Mesendoderm (in vitro differentiated cells): ENCODE results near the gene TMEM174.
A peak's percentile ranks its signal among the peaks of the same experiment; 100 is the strongest.

ENCODE experiments used
- DNase-seq: peaks from one replicate; pipeline ENCODE4 v3.0.0; 2013
- H2AK5ac ChIP-seq: 2 replicates; pipeline ENCODE4 v1.6.1; 2013; ENCODE audit warnings: low read length, inconsistent platforms
- H2BK120ac ChIP-seq: 2 replicates; pipeline ENCODE4 v1.6.1; 2013; ENCODE audit warnings: low read depth, mild to moderate bottlenecking, low read length, moderate library complexity, mixed read lengths
- H2BK15ac ChIP-seq: replicated peaks from 2 replicates; pipeline ENCODE4 v1.6.1; 2013; ENCODE audit warnings: low read depth, mild to moderate bottlenecking, moderate library complexity
- H2BK5ac ChIP-seq: 2 replicates; pipeline ENCODE4 v1.6.1; 2013; ENCODE audit warnings: low read length, inconsistent platforms
- H3K18ac ChIP-seq: 2 replicates; pipeline ENCODE4 v1.6.1; 2013; ENCODE audit warnings: mild to moderate bottlenecking, low read length, mixed read lengths
- H3K23ac ChIP-seq: one replicate; pipeline ENCODE4 v1.6.1; 2013; ENCODE audit warnings: low read length
- H3K27ac ChIP-seq: 2 replicates; pipeline ENCODE4 v1.5.1; 2013; ENCODE audit warnings: low read depth, mild to moderate bottlenecking, inconsistent platforms, low read length, moderate library complexity
- H3K27me3 ChIP-seq: 2 replicates; pipeline ENCODE4 v1.6.1; 2013; ENCODE audit warnings: low read length, control low read depth, mild to moderate bottlenecking, inconsistent platforms; ENCODE audit not compliant: insufficient read depth, poor library complexity
- H3K36me3 ChIP-seq: 2 replicates; pipeline ENCODE4 v1.6.1; 2013; ENCODE audit warnings: low read length, inconsistent platforms; ENCODE audit not compliant: control insufficient read depth, insufficient read depth
- H3K4ac ChIP-seq: one replicate; pipeline ENCODE4 v1.6.1; 2013; ENCODE audit warnings: low read depth, mild to moderate bottlenecking, low read length, moderate library complexity
- H3K4me1 ChIP-seq: 2 replicates; pipeline ENCODE4 v1.6.1; 2013; ENCODE audit warnings: low read depth, low read length, inconsistent platforms; ENCODE audit not compliant: control insufficient read depth
- H3K4me2 ChIP-seq: 2 replicates; pipeline ENCODE4 v1.6.1; 2013; ENCODE audit warnings: low read length
- H3K4me3 ChIP-seq: 2 replicates; pipeline ENCODE4 v1.5.1; 2013; ENCODE audit warnings: mild to moderate bottlenecking, low read length
- H3K56ac ChIP-seq: one replicate; pipeline ENCODE4 v1.6.1; 2013; ENCODE audit warnings: low read length
- H3K79me1 ChIP-seq: 2 replicates; pipeline ENCODE4 v1.6.1; 2013; ENCODE audit warnings: low read length, inconsistent platforms
- H3K79me2 ChIP-seq: 2 replicates; pipeline ENCODE4 v1.6.1; 2013; ENCODE audit warnings: mild to moderate bottlenecking, low read length; ENCODE audit not compliant: control insufficient read depth, insufficient read depth
- H3K9ac ChIP-seq: 2 replicates; pipeline ENCODE4 v1.6.1; 2013; ENCODE audit warnings: low read length, inconsistent platforms
- H4K5ac ChIP-seq: one replicate; pipeline ENCODE4 v1.6.1; 2013; ENCODE audit warnings: low read length
- H4K8ac ChIP-seq: one replicate; pipeline ENCODE4 v1.6.1; 2013; ENCODE audit warnings: low read depth, mild to moderate bottlenecking, control low read depth, low read length, moderate library complexity
- WGBS: extraction: QIAGEN DNeasy Blood & Tissue Kit; methylation state at CpG from one replicate; pipeline ENCODE4 v1.1.7; 2013; ENCODE audit warnings: low lambda C conversion rate, missing lambda C conversion rate; ENCODE audit not compliant: insufficient coverage; ENCODE audit errors: extremely low coverage; 5-methylcytosine and 5-hydroxymethylcytosine counted together

Gene TMEM174

DNA sequence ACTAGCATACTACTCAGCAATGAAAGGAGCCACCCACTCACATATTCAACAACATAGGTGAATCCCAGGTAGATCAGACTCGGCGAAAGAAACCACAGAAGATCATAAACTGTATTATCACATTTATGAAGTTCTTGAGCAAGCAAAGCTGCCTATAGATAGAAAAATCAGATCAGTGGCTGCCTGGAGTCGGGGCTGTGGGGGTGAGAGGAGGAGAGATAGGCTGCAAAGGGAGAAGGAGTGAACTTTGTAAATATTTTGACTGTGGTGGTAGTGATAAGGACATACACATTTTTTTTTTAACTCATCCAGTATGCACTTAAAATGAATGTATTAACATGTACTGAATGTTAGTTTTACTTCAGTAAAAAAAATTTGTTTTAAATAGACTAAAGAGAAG is 23.5 kb upstream of the TMEM174 start:
- no peak overlapping the region for H3K9ac ChIP-seq
- H4K5ac ChIP-seq = no peak overlapping the region
- H2BK5ac ChIP-seq = no peak overlapping the region
- H3K79me1 ChIP-seq = no peaks in the 10 kb centered on the region
- H3K79me2 ChIP-seq = no peaks in the 10 kb centered on the region
- H3K23ac ChIP-seq = no peak overlapping the region
- no peak for DNase-seq
- H3K4ac ChIP-seq = no peak overlapping the region
- no CpG with 5 or more reads among the region's 3 CpGs for WGBS
- no peak overlapping the region for H2BK15ac ChIP-seq
- H3K27me3 ChIP-seq = no peaks in the 10 kb centered on the region
- no peak overlapping the region for H4K8ac ChIP-seq
- H2AK5ac ChIP-seq = no peak overlapping the region
- no peak overlapping the region for H3K56ac ChIP-seq
- no peaks in the 10 kb centered on the region for H3K36me3 ChIP-seq
- H3K4me3 ChIP-seq = no peak overlapping the region
- H3K4me1 ChIP-seq = no peaks in the 10 kb centered on the region
- H2BK120ac ChIP-seq = no peak overlapping the region
- H3K4me2 ChIP-seq = no peak overlapping the region
- H3K18ac ChIP-seq = no peak overlapping the region
- no peak overlapping the region for H3K27ac ChIP-seq

DNA sequence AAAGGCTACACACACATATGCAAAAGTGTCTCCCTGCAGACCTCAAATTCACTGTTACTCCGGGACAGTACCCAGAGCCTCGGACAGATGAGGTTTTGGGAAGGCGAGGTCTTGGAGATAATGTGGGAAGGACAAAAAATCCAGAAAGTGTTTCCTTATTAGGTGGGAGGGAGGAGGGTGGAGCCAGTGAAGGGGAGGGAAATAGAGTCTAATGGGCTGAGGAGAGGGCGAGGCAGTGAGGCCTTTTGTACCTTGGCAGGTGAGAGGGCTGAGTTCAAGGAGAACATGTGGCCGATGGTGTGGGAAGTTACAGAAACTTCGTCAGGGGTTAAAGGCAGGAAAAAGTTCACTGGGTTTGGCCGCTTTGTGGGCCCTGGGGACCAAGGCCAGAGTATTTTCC is 22.1 kb upstream of the TMEM174 start:
- WGBS = no CpG with 5 or more reads among the region's 7 CpGs
- no peak overlapping the region for H3K4me2 ChIP-seq
- H3K36me3 ChIP-seq = no peaks in the 10 kb centered on the region
- DNase-seq = no peak
- H3K27ac ChIP-seq = no peak overlapping the region
- H2BK5ac ChIP-seq = no peak overlapping the region
- no peak overlapping the region for H3K4ac ChIP-seq
- no peaks in the 10 kb centered on the region for H3K79me2 ChIP-seq
- H3K9ac ChIP-seq = no peak overlapping the region
- H4K5ac ChIP-seq = no peak overlapping the region
- no peaks in the 10 kb centered on the region for H3K79me1 ChIP-seq
- no peak overlapping the region for H2AK5ac ChIP-seq
- no peak overlapping the region for H4K8ac ChIP-seq
- no peaks in the 10 kb centered on the region for H3K4me1 ChIP-seq
- H3K56ac ChIP-seq = no peak overlapping the region
- H3K23ac ChIP-seq = no peak overlapping the region
- no peaks in the 10 kb centered on the region for H3K27me3 ChIP-seq
- H2BK15ac ChIP-seq = no peak overlapping the region
- no peak overlapping the region for H2BK120ac ChIP-seq
- no peak overlapping the region for H3K18ac ChIP-seq
- no peak overlapping the region for H3K4me3 ChIP-seq

DNA sequence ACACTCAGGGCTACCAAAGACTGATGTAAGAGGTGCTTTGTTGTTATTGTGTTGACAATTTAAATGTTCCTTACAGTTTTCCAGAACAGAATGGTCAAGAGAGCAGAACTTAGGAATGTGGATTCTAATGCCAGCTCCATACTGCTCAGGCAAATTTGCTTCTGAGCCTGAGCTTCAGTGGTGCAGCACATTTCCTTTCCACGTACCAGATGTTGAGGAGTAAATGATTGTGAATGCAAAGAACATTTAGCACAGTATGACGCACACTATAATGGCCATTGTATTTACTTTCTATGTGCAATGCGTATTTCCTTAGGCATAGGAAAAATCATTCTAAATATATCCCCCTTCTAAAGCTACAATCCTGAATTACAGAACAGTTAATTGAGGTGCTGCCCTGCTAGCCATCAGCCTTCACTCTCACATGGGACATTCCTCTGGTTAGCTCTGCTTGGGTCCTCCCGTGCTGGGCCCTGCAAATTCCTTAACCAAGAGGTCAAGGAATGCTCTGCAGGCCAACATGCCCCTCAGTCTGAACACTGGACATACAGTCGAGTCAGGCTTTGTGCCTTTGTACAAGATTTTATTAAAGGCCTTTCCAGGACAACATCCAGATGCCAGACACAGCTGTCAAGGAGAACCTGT is 21.1 kb upstream of the TMEM174 start:
- Histone ChIP-seq H2AK5ac (no peak overlapping the region), H3K23ac (no peak overlapping the region), H3K9ac (no peak overlapping the region), H3K4me1 (no peaks in the 10 kb centered on the region), H3K36me3 (no peaks in the 10 kb centered on the region), H3K27ac (no peak overlapping the region), H3K4ac (no peak overlapping the region), H3K27me3 (no peaks in the 10 kb centered on the region), H4K5ac (no peak overlapping the region), H3K56ac (no peak overlapping the region), H4K8ac (no peak overlapping the region), H2BK120ac (no peak overlapping the region), H2BK15ac (no peak overlapping the region), H2BK5ac (no peak overlapping the region), H3K4me3 (no peak overlapping the region), H3K79me2 (no peaks in the 10 kb centered on the region), H3K4me2 (no peak overlapping the region), H3K79me1 (no peaks in the 10 kb centered on the region), H3K18ac (no peak overlapping the region)
- DNase-seq = no peak
- no CpG with 5 or more reads among the region's 5 CpGs for WGBS

DNA sequence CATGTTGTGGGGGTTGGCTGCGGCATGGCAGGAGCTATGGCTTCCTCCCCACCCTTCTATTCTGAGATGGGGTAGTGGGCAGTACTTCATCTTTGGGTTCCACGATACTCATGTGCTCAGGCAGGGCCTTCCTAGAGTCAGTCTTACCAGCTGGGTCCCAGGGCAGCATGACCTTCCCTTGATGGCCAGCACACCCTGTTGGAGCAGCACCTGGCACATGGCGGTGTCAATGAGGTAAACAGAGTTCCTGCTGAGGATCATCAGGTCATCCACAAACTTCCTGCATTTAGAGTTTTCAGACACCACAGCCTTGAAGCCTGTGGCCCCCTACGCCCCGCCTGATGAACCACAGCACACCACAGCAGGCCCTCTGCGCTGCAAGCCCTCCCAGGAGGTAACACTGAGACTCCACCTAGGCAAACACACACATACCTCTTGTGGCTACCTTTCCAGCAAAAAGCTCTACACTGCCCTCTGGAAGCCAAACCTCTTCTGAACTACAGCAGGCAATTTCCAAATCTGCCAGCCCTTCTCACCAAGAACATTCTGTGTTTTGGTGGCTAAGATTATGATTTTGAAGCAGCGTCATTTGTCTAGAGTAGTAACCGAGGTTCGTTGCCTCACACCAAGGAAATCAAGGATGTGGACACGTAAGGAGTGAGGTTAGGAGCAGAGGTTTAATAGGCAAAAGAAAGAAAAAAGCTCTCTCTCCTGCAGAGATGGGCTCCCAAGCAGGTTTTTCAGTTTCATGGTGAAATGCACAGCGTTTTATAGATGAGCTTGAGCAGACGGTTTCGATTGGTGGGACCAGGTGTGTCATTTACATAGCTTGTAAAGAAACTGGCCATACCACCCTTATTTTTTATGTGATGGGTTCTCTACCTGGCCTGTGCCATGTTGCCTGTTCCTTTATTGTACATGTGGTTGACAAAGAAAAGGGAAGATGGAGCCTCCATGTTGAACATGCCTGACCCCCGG is 20.3 kb upstream of the TMEM174 start:
- no peak overlapping the region for H4K8ac ChIP-seq
- H2AK5ac ChIP-seq = no peak overlapping the region
- H3K56ac ChIP-seq = no peak overlapping the region
- WGBS = no CpG with 5 or more reads among the region's 14 CpGs
- H3K18ac ChIP-seq = no peak overlapping the region
- no peaks in the 10 kb centered on the region for H3K79me1 ChIP-seq
- H3K27me3 ChIP-seq = no peaks in the 10 kb centered on the region
- H3K27ac ChIP-seq = no peak overlapping the region
- no peaks in the 10 kb centered on the region for H3K36me3 ChIP-seq
- H2BK5ac ChIP-seq = no peak overlapping the region
- no peak overlapping the region for H3K4me2 ChIP-seq
- no peak overlapping the region for H2BK120ac ChIP-seq
- no peak overlapping the region for H3K9ac ChIP-seq
- peak; percentile 72 for DNase-seq
- no peak overlapping the region for H2BK15ac ChIP-seq
- no peaks in the 10 kb centered on the region for H3K79me2 ChIP-seq
- H3K4me3 ChIP-seq = no peak overlapping the region
- H4K5ac ChIP-seq = no peak overlapping the region
- H3K4me1 ChIP-seq = no peaks in the 10 kb centered on the region
- H3K23ac ChIP-seq = no peak overlapping the region
- no peak overlapping the region for H3K4ac ChIP-seq

DNA sequence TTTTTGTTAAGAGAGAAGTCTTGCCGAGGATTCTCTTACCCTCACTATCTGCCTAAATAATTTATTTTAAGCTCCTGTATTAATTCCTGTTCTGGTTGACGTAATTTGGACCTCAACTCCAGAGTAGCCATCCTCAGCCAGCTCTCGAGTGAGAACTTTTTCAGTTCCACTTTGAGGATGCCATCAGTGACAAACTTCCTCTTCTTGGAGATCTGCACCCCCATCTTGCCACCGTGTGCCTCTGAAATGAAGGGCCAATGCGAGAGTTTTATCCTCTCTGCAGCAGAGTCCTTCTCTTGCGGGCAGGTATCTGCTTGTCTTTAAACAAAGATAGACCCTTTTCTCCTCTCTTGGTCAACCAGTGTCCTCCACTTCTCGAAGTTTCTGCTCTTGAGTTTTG is 19.5 kb upstream of the TMEM174 start:
- WGBS = no CpG with 5 or more reads among the region's 7 CpGs
- Histone ChIP-seq H3K4me1 (no peaks in the 10 kb centered on the region), H3K56ac (no peak overlapping the region), H3K4me3 (no peak overlapping the region), H2BK5ac (no peak overlapping the region), H3K36me3 (no peaks in the 10 kb centered on the region), H3K23ac (no peak overlapping the region), H2AK5ac (no peak overlapping the region), H3K27me3 (no peaks in the 10 kb centered on the region), H3K27ac (no peak overlapping the region), H2BK120ac (no peak overlapping the region), H4K5ac (no peak overlapping the region), H3K79me1 (no peaks in the 10 kb centered on the region), H2BK15ac (no peak overlapping the region), H3K4ac (no peak overlapping the region), H4K8ac (no peak overlapping the region), H3K9ac (no peak overlapping the region), H3K79me2 (no peaks in the 10 kb centered on the region), H3K18ac (no peak overlapping the region), H3K4me2 (no peak overlapping the region)
- DNase-seq = no peak
